Measurements from ENCODE around the gene HBA2. TPM values are rescaled to one million over a fixed set of nuclear protein-coding genes. Genes with fewer than 3 reads are reported as not detected.
A peak's percentile ranks its signal among the peaks of the same experiment; 100 is the strongest.
"Not testable (repeated sequence)": the region's sequence is repeated elsewhere in the genome, so short reads cannot be mapped to it uniquely, and the experiment has no call there.

Gene HBA2
- total RNA-seq, 4 donors from 2014 or later, result 1.8 to 10.8 (median 7.0) TPM; not detected in 1

GRCh38 chr16:154217-155030 lies 18.3 kb upstream of the HBA2 start:
- intact Hi-C loops (cut with DNase I; ENCODE audit: low total_unique reads), result no loop called here
- H3K4me1 ChIP-seq, result peaks cover 4 to 10% (median 7%) of the 10 kb centered on the region in 4 donors
- 5 to 20% methylated on average over 1 to 53 of the region's 59 CpGs for WGBS, 2 donors (ENCODE audit: low coverage in 1 of 2)
- in situ Hi-C loops (cut with MboI; ENCODE audit: low pct_ligation_motif_present in 1 of 4, low pct_unique_long_range_greater_than_20kb in 1 of 4, low sequenced_read_pairs in 3 of 4), result no loop called here
- H3K27me3 ChIP-seq, result peaks cover 72% of the 10 kb centered on the region
- H3K36me3 ChIP-seq, result no peaks in the 10 kb centered on the region
- no peak for TF ChIP-seq EP300 (IDR thresholded peaks at IDR 0.05; ENCODE audit: low read depth)
- no peak for TF ChIP-seq POLR2AphosphoS5 (IDR thresholded peaks at IDR 0.05)
- no peak for TF ChIP-seq POLR2A (IDR thresholded peaks at IDR 0.05)
- no peak for TF ChIP-seq CTCF (IDR thresholded peaks at IDR 0.05)
- peak overlapping the region in 1 of 4 donors; percentile 30 for H3K27ac ChIP-seq
- peak overlapping the region; percentile 6 to 50 (median 24) for H3K4me3 ChIP-seq
- DNase-seq, result peak; percentile 27
- no peaks in the 10 kb centered on the region for H3K9me3 ChIP-seq

- H3K4me3 ChIP-seq, result peak overlapping the region in 1 of 4 donors; percentile 50
Observed at GRCh38 chr16:155031-155398, 17.7 kb upstream of the HBA2 start.

GRCh38 chr16:159136-159849 lies 13.4 kb upstream of the HBA2 start:
- DNase-seq, result no peak
- in situ Hi-C loops (cut with MboI; ENCODE audit: low pct_ligation_motif_present in 1 of 4, low pct_unique_long_range_greater_than_20kb in 1 of 4, low sequenced_read_pairs in 3 of 4), result no loop called here

More at GRCh38 chr16:155031-155398, 17.7 kb upstream of the HBA2 start:
- Histone ChIP-seq H3K36me3 (no peaks in the 10 kb centered on the region), H3K27me3 (peaks cover 68% of the 10 kb centered on the region), H3K4me1 (peaks cover 4 to 10% (median 7%) of the 10 kb centered on the region in 4 donors), H3K9me3 (no peaks in the 10 kb centered on the region), H3K27ac (no peak overlapping the region)
- in situ Hi-C loops (cut with MboI; ENCODE audit: low pct_ligation_motif_present in 1 of 4, low pct_unique_long_range_greater_than_20kb in 1 of 4, low sequenced_read_pairs in 3 of 4) (no loop called here), intact Hi-C loops (cut with DNase I; ENCODE audit: low total_unique reads) (no loop called here)
- no peak for DNase-seq
- TF ChIP-seq EP300 (IDR thresholded peaks at IDR 0.05; ENCODE audit: low read depth), result no peak
- TF ChIP-seq POLR2A (IDR thresholded peaks at IDR 0.05), result no peak
- TF ChIP-seq CTCF (IDR thresholded peaks at IDR 0.05), result no peak
- no peak for TF ChIP-seq POLR2AphosphoS5 (IDR thresholded peaks at IDR 0.05)
- WGBS, 2 donors (ENCODE audit: low coverage in 1 of 2), result 20 to 67% methylated on average over 1 to 7 of the region's 7 CpGs

GRCh38 chr16:160242-160641 lies 12.4 kb upstream of the HBA2 start:
- H3K27me3 ChIP-seq, result peaks cover 68% of the 10 kb centered on the region
- in situ Hi-C loops (cut with MboI; ENCODE audit: low pct_ligation_motif_present in 1 of 4, low pct_unique_long_range_greater_than_20kb in 1 of 4, low sequenced_read_pairs in 3 of 4); H3K9me3 ChIP-seq; intact Hi-C loops (cut with DNase I; ENCODE audit: low total_unique reads); H3K4me3 ChIP-seq; DNase-seq; H3K36me3 ChIP-seq; H3K27ac ChIP-seq; H3K4me1 ChIP-seq: not testable (repeated sequence)
- 79% methylated on average over 6 of the region's 20 CpGs; no CpG with 5 or more reads in 1 of the 2 donors for WGBS, 2 donors (ENCODE audit: low coverage in 1 of 2)

More at GRCh38 chr16:159136-159849, 13.4 kb upstream of the HBA2 start:
- intact Hi-C loops (cut with DNase I; ENCODE audit: low total_unique reads), result no loop called here
- TF ChIP-seq POLR2AphosphoS5 (IDR thresholded peaks at IDR 0.05) (no peak), CTCF (IDR thresholded peaks at IDR 0.05) (no peak), EP300 (IDR thresholded peaks at IDR 0.05; ENCODE audit: low read depth) (no peak), POLR2A (IDR thresholded peaks at IDR 0.05) (no peak)
- H3K4me3 ChIP-seq, result no peak overlapping the region
- peaks cover 73% of the 10 kb centered on the region for H3K27me3 ChIP-seq
- no peaks in the 10 kb centered on the region for H3K9me3 ChIP-seq
- H3K36me3 ChIP-seq, result no peaks in the 10 kb centered on the region
- H3K4me1 ChIP-seq, result peaks cover 3 to 8% (median 6%) of the 10 kb centered on the region in 4 donors
- no peak overlapping the region for H3K27ac ChIP-seq
- 38 to 43% methylated on average over 1 to 6 of the region's 6 CpGs for WGBS, 2 donors (ENCODE audit: low coverage in 1 of 2)

Measured in transverse colon (tissue), 4 donors.